Uterus (tissue), 4 donors: ENCODE measurements around the gene EFCAB12. TPM values are rescaled to one million over a fixed set of nuclear protein-coding genes. Genes with fewer than 3 reads are reported as not detected.

Experiments
- DNase-seq, 2 donors: peaks; one replicate each; pipeline ENCODE4 v3.0.0-alpha.2; 2019 to 2020
- H3K27ac ChIP-seq, 2 donors: fragments of 200-600 bp; sonication (generic); 1 replicate in 1 of 2; 2 replicates in 1 of 2; pipeline ENCODE4 v1.5.1; 2016 to 2018
- H3K27me3 ChIP-seq, 2 donors: fragments of 200-600 bp; sonication (generic); one replicate each; pipeline ENCODE4 v1.5.1; 2018 to 2019; ENCODE audit warnings: control low read depth in 1 of 2
- H3K36me3 ChIP-seq, 2 donors: fragments of 200-600 bp; sonication (generic); one replicate each; pipeline ENCODE4 v1.5.1; 2019; ENCODE audit warnings: control low read depth in 1 of 2
- H3K4me1 ChIP-seq, 2 donors: fragments of 200-600 bp; sonication (generic); one replicate each; pipeline ENCODE4 v1.5.1; 2018 to 2019; ENCODE audit warnings: control low read depth in 1 of 2
- H3K4me3 ChIP-seq, 2 donors: fragments of 200-600 bp; sonication (generic); 1 replicate in 1 of 2; 2 replicates in 1 of 2; pipeline ENCODE4 v1.5.1; 2018 to 2019; ENCODE audit warnings: mild to moderate bottlenecking in 1 of 2
- H3K9me3 ChIP-seq, 2 donors: fragments of 200-600 bp; sonication (generic); one replicate each; pipeline ENCODE4 v1.5.1; 2019; ENCODE audit warnings: control low read depth in 1 of 2
- CTCF ChIP-seq, 4 experiments: fragments of 200-600 bp in 2 of 4; fragments of 450-650 bp in 2 of 4; sonication (generic) in 2 of 4; IDR thresholded peaks; one replicate each; pipeline ENCODE4 v1.5.1; 2016 to 2019; ENCODE audit warnings: antibody characterized with exemption in 4 of 4, mild to moderate bottlenecking in 2 of 4, moderate library complexity in 1 of 4
- POLR2A ChIP-seq, 2 donors: fragments of 450-650 bp; IDR thresholded peaks; one replicate each; pipeline ENCODE4 v1.6.1; 2016; ENCODE audit warnings: antibody characterized with exemption in 2 of 2, mild to moderate bottlenecking in 1 of 2, moderate library complexity in 1 of 2
- intact Hi-C: fragments of 100-400 bp; cut with DNase I; formaldehyde crosslinking; loops from one replicate; pipeline ENCODE4 v1.15.1; 2023; ENCODE audit warnings: low total_unique reads
- total RNA-seq, 4 donors: library from RNA; depleted of rRNA in 3 of 4; stranded (reverse); fragments of >200 nt in 3 of 4; gene quantifications; one replicate each; pipeline versions ENCODE4 v1.1.0 to v1.2.4, GENCODE V29; 2014 to 2023
- donor health status: DM: yes; HTN: yes; CAD: no.

Gene EFCAB12
- total RNA-seq, 4 donors from 2014 or later: under 0.01 to 0.76 (median 0.41) TPM; not detected in 1

- Histone ChIP-seq H3K36me3 (no peaks in the 10 kb centered on the region), H3K4me1 (peaks cover 12% of the 10 kb centered on the region in 2 donors), H3K27me3 (no peaks in the 10 kb centered on the region), H3K4me3 (peak within 1 kb of the TSS; percentile 71 to 90), H3K9me3 (no peaks in the 10 kb centered on the region), H3K27ac (peak within 1 kb of the TSS; percentile 83 to 88)
- intact Hi-C loops: no loop called here
- peak; percentile 97 to 98 for DNase-seq
- TF ChIP-seq POLR2A (IDR thresholded peaks at IDR 0.05) (peak; percentile 72 to 73), CTCF (IDR thresholded peaks at IDR 0.05) (peak in 1 of 4 experiments; percentile 28)
Observed at GRCh38 chr3:129439817-129440617, 11.6 kb upstream of the EFCAB12 start, which contains the start of the genes IFT122 and MBD4. Gene IFT122, plus strand, starts transcription at chr3:129440224. Its CDS starts 107 bp downstream, at chr3:129440331. Gene MBD4, minus strand, starts transcription at chr3:129439948. Its CDS starts 115 bp downstream, at chr3:129439833.

- Histone ChIP-seq H3K27ac (peak overlapping the region; percentile 83 to 88), H3K36me3 (no peaks in the 10 kb centered on the region), H3K4me1 (peaks cover 12% of the 10 kb centered on the region in 2 donors), H3K9me3 (no peaks in the 10 kb centered on the region), H3K4me3 (peak overlapping the region; percentile 71 to 90), H3K27me3 (no peaks in the 10 kb centered on the region)
- intact Hi-C loops: no loop called here
- TF ChIP-seq POLR2A (IDR thresholded peaks at IDR 0.05) (no peak), CTCF (IDR thresholded peaks at IDR 0.05) (no peak)
- peak in 1 of 2 donors; percentile 58 for DNase-seq
Observed at GRCh38 chr3:129439226-129439816, 10.9 kb upstream of the EFCAB12 start.

- no peaks in the 10 kb centered on the region for H3K36me3 ChIP-seq
- no peaks in the 10 kb centered on the region for H3K27me3 ChIP-seq
- no peak overlapping the region for H3K27ac ChIP-seq
- DNase-seq: no peak
- H3K9me3 ChIP-seq: no peaks in the 10 kb centered on the region
- H3K4me1 ChIP-seq: no peaks in the 10 kb centered on the region
- no peak overlapping the region for H3K4me3 ChIP-seq
- intact Hi-C loops: no loop called here
- TF ChIP-seq CTCF (IDR thresholded peaks at IDR 0.05) (no peak), POLR2A (IDR thresholded peaks at IDR 0.05) (no peak)
Observed at GRCh38 chr3:129435367-129435766, 6.9 kb upstream of the EFCAB12 start.

- H3K4me3 ChIP-seq: no peak overlapping the region
- TF ChIP-seq CTCF (IDR thresholded peaks at IDR 0.05) (no peak), POLR2A (IDR thresholded peaks at IDR 0.05) (no peak)
- intact Hi-C loops: no loop called here
- no peaks in the 10 kb centered on the region for H3K27me3 ChIP-seq
- no peaks in the 10 kb centered on the region for H3K9me3 ChIP-seq
- no peaks in the 10 kb centered on the region for H3K36me3 ChIP-seq
- no peak for DNase-seq
- H3K4me1 ChIP-seq: no peaks in the 10 kb centered on the region
- H3K27ac ChIP-seq: no peak overlapping the region
Observed at GRCh38 chr3:129434140-129434539, 5.7 kb upstream of the EFCAB12 start.

- Histone ChIP-seq H3K4me1 (no peaks in the 10 kb centered on the region), H3K9me3 (no peaks in the 10 kb centered on the region), H3K27ac (no peak overlapping the region), H3K27me3 (no peaks in the 10 kb centered on the region), H3K4me3 (no peak overlapping the region), H3K36me3 (no peaks in the 10 kb centered on the region)
- no peak for DNase-seq
- no peak for TF ChIP-seq CTCF (IDR thresholded peaks at IDR 0.05)
- no peak for TF ChIP-seq POLR2A (IDR thresholded peaks at IDR 0.05)
- intact Hi-C loops: no loop called here
Observed at GRCh38 chr3:129433565-129433964, 5.1 kb upstream of the EFCAB12 start.
